Measurements from ENCODE around the gene ABLIM2. TPM values are rescaled to one million over a fixed set of nuclear protein-coding genes. Genes with fewer than 3 reads are reported as not detected.

The ABLIM2 gene
- total RNA-seq, 4 donors from 2014 or later = 10.6 to 31.7 (median 20.3) TPM

DNA sequence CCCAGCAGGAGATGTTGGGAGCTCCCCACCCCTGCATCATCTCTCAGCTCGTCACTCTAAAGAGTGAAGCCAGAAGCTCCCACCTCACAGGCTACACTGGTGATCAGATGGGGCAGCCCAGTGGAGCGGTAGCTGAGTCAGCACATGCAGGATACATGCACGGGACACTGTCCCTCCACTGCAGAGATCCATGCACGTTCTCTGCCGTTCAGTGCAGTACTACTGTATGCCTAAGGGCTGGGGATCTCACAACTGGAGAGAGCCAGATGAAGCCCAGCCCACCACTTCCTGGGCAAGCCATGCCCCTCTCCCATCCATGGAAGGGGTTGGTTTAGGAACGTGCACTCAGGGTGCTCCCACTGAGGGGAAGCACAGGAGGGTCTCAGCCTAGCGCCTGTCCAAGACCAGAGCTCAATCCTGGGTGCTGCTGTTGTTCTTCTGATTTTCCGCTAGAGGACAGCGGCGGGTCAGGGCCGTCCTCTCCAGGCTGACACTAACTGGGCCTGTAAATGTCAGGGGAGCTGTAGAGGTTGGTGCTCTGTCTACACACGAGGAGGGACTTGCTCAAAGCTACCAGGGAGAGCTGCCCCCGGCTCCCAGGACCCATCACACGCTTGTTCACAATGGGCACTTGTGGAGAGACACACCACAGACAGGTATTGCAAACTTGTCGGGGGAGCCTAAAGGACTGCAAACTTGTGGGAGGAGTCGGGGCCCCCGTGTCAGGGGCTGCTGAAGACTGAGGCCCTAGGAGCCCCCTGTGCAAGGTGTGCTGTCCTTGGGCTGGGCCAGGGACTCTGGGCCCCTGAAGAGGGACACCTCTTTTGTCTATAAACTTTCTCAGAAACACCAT lies 18.2 kb upstream of the ABLIM2 start:
- DNase-seq (ENCODE audit: low spot score in 2 of 2) = no peak
- intact Hi-C loops (cut with DNase I; ENCODE audit: low total_unique reads) = no loop called here

GRCh38 chr4:8175686-8176085 lies 17.1 kb upstream of the ABLIM2 start:
- TF ChIP-seq CTCF (IDR thresholded peaks at IDR 0.05) (no peak), POLR2A (IDR thresholded peaks at IDR 0.05) (no peak)
- intact Hi-C loops (cut with DNase I; ENCODE audit: low total_unique reads) = no loop called here
- WGBS, 2 donors = 82 to 83% methylated on average over 6 of the region's 6 CpGs
- DNase-seq (ENCODE audit: low spot score in 2 of 2) = no peak
- H3K4me3 ChIP-seq (ENCODE audit: low read depth, poor library complexity, severe bottlenecking) = no peak overlapping the region

More for the DNA sequence above, 18.2 kb upstream of the ABLIM2 start:
- H3K4me3 ChIP-seq (ENCODE audit: low read depth, poor library complexity, severe bottlenecking) = no peak overlapping the region
- 41 to 43% methylated on average over 10 to 17 of the region's 17 CpGs for WGBS, 2 donors
- TF ChIP-seq POLR2A (IDR thresholded peaks at IDR 0.05) = no peak
- TF ChIP-seq CTCF (IDR thresholded peaks at IDR 0.05) = peak in 1 of 3 donors; percentile 50

GRCh38 chr4:8174970-8175369 lies 16.4 kb upstream of the ABLIM2 start:
- TF ChIP-seq CTCF (IDR thresholded peaks at IDR 0.05) = no peak
- no peak for TF ChIP-seq POLR2A (IDR thresholded peaks at IDR 0.05)
- no peak overlapping the region for H3K4me3 ChIP-seq (ENCODE audit: low read depth, poor library complexity, severe bottlenecking)
- intact Hi-C loops (cut with DNase I; ENCODE audit: low total_unique reads) = no loop called here
- WGBS, 2 donors = 92 to 96% methylated on average over 3 of the region's 3 CpGs
- no peak for DNase-seq (ENCODE audit: low spot score in 2 of 2)

GRCh38 chr4:8173492-8174242 lies 15.1 kb upstream of the ABLIM2 start:
- DNase-seq (ENCODE audit: low spot score in 2 of 2) = no peak
- TF ChIP-seq POLR2A (IDR thresholded peaks at IDR 0.05) (no peak), CTCF (IDR thresholded peaks at IDR 0.05) (no peak)
- WGBS, 2 donors = 72 to 83% methylated on average over 13 of the region's 13 CpGs
- intact Hi-C loops (cut with DNase I; ENCODE audit: low total_unique reads) = no loop called here
- H3K4me3 ChIP-seq (ENCODE audit: low read depth, poor library complexity, severe bottlenecking) = no peak overlapping the region

GRCh38 chr4:8171984-8172924 lies 13.6 kb upstream of the ABLIM2 start:
- no peak for DNase-seq (ENCODE audit: low spot score in 2 of 2)
- WGBS, 2 donors = 78% methylated on average over 35 to 36 of the region's 36 CpGs
- intact Hi-C loops (cut with DNase I; ENCODE audit: low total_unique reads) = no loop called here
- no peak overlapping the region for H3K4me3 ChIP-seq (ENCODE audit: low read depth, poor library complexity, severe bottlenecking)
- TF ChIP-seq CTCF (IDR thresholded peaks at IDR 0.05) (no peak), POLR2A (IDR thresholded peaks at IDR 0.05) (no peak)

Data from lower leg skin (tissue), 4 donors.